HG03442 (cell line): ENCODE measurements around the gene CIPC.
A peak's percentile ranks its signal among the peaks of the same experiment; 100 is the strongest.

ENCODE experiments used
- ATAC-seq: cut with Tn5 transposase; IDR thresholded peaks from one replicate; pipeline ENCODE4 v1.9.1; 2021; ENCODE audit warnings: mild to moderate bottlenecking, moderate library complexity; ENCODE audit not compliant: unreplicated experiment

Gene CIPC

DNA sequence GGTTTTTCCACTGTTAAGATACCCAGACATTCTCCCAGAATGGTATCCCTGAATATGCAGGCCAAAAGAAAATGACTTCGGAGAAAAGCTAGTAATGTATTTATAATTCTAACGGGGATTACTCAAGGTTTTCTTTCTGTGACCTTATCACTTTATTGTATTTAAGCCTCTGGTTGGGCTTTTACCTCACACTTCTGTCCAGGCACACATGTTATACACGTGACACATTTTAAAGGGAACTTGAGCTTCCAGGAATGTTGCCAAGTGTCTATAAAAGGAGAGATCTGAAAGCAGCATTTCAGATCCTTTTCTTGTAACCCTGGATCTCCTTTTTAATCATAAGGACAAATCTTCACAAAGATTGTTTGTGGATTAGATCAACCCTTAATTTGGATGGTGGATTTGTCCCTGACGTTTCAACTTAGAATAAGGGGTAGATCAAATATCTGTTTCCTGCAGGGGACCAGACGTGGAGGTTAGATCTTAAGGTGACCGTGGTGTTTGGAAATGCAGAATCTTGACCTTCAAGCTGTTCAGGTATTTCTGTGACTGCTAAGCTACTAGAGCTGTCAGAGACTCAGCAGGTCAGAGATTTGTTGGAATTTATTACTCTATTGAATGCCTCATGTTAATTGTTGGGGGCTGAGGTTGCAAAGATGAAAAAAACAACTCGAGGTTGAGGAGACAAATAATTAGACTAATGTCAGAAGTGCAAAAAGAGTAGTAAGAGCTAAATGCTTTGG lies 1.5 kb downstream of the CIPC start:
- ATAC-seq = no peak

- ATAC-seq = no peak
Measured at GRCh38 chr14:77100961-77101360, 2.9 kb downstream of the CIPC start.

DNA sequence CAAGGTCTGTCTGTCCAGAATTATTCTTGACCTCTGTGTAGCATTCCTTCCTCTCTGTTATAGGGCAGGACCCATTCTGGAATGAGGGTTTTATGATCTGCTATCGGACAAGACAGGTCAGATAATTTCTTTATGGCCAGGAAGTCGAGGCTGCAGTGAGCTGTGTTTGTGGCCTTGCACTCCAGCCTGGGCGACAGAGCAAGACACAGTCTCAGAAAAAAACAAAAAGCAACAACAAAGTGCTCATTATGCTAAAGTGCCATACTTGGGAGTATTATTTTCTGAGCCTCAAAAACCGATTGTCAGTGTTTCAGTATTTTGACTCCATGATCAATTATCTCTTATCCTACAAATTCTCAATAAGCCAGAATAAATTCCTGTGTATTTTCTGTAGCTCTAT lies 4.1 kb downstream of the CIPC start:
- ATAC-seq = no peak

DNA sequence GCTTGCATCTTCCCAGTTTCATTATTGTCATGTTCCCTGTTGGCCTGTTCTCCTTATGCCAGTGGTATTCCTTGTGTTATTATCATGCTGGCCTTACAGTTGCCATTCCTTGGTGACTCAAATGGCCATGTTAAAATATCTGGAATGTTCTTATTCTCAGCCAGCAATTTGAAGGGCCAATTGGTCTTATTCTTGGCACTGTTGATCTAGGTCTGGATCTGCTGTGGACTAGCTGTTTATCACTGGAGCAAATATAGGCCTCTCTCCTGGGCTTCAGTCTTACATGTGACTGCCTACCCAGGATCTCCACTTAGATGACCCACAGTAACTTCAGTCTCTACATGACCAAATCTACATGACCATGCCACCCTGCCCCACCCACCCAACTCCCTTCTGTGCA lies 5.4 kb downstream of the CIPC start:
- ATAC-seq = no peak

GRCh38 chr14:77103951-77104350 lies 5.9 kb downstream of the CIPC start:
- ATAC-seq = no peak

- ATAC-seq = no peak
Measured at GRCh38 chr14:77104393-77104792, 6.3 kb downstream of the CIPC start.

GRCh38 chr14:77105145-77105939 lies 7.3 kb downstream of the CIPC start:
- no peak for ATAC-seq

DNA sequence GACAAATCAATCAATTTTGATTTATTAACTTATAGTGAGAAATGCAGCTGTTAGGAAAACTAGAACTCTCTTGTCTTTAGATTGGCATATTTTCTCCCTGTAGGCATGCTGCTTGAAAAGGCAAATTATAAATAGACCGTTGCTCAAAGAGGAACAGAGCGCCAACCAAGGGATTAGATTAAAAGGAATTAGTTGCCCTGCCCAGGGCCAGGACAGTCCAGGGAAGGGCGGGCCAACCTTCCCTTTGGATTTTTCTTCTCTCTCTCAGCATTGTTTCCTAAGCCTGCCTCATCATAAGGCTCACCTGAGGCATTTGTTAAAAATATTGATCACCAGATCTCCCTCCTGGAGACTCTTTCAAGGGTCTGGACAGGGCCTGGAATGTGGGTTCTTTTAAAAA lies 8.6 kb downstream of the CIPC start:
- no peak for ATAC-seq

DNA sequence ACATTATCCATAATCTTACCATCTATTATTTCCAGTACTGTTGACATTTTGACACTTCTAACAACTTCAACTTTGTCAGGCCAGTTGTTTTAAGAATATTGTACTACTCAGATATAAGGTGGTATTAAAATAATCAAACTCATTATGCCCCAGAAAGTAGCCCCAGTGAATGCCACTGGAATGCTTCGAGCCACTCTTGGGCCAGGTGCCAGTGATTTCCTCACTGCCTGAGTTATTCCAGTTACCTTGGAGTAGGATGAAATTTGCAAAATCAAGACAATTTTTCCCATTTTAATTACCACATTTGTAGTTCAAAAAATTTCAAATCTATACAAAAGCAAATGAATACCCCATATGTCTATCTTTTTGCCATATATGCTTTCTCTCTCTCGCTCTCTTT lies 9.2 kb downstream of the CIPC start:
- no peak for ATAC-seq

DNA sequence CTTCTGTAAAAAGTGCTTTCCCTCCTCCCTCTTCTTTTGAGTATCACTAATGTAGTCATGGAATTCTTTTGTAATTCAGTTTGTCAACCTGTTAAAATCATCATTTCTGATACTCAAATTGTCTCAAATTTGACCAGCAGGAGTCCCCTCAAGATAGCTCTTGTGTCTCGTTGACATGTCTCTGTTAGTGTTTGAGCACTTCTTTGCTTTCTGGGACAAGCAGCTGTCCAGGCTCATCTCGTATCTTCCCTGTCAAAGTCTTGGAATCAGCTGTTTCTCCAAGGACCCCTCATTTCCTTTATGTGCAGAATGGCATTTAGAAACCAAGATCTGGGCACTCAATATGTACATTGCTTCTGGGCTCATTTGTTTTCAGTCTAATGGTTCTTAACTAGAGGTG lies 10.7 kb downstream of the CIPC start:
- ATAC-seq = no peak

GRCh38 chr14:77109656-77110055 lies 11.6 kb downstream of the CIPC start:
- no peak for ATAC-seq

DNA sequence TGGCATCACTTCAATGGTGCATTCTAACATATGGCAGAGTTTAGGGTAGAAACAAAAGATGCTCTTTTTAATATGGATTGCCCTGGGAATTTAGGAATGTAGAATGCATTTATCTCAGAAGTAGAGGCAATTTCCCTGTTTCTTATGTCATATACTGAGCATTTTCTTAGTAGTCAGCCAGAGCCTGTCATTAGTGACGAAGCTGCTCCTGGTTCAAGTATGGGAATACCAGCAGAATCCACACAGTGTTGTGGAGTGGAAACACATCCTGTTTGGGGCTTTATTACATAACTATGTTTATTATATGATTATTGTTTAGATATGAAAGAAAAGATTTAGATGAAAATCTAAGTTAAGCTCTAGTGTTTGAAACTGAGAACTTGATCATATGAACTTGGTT lies 12.2 kb downstream of the CIPC start:
- no peak for ATAC-seq

DNA sequence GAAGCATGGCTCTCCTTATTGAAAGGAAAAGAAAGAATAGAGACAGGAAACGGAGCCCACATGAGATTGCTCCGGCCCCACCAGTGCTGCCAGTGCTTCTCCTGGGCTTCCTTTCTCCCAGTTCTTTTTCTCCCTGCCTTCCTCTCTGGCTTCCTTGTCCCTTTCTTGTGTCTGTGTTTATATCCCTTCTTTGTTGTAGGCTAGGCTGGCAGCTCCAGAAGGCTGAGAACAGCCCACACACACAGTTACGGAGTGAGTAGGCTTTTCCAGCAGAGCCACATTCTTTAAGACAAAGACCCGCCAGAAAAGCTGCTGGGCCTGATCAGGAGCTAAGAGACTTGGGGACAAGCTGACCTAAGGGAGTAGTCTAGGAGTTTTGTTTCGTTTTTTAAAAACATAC lies 13.0 kb downstream of the CIPC start:
- no peak for ATAC-seq

- ATAC-seq = no peak
Measured at GRCh38 chr14:77113644-77114043, 15.6 kb downstream of the CIPC start.

DNA sequence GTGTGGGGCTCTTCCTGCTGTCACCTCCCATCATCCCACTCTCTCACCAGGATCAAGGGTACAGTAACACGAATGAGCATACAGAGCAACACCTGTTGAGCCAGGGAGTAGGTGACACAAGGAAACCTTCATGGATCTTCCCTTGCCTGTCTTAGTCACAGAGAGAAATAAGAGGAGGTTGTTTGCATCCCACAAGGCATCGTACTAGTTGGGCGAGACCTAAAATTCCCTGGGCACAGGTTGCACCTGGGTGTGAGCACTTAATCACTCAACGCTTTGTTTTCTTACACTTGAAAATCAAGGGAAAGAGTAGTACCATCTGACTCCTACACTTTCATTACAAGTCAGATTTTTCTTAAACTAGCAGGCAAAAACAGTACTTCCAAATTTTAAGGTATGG lies 16.6 kb downstream of the CIPC start:
- no peak for ATAC-seq

GRCh38 chr14:77116172-77116817 lies 18.2 kb downstream of the CIPC start:
- no peak for ATAC-seq

GRCh38 chr14:77119851-77120250 lies 21.8 kb downstream of the CIPC start:
- no peak for ATAC-seq

- ATAC-seq = peak; percentile 77
Measured at GRCh38 chr14:77120771-77121743, 23.0 kb downstream of the CIPC start.

GRCh38 chr14:77122526-77123125 lies 24.6 kb downstream of the CIPC start:
- no peak for ATAC-seq
